HL-60 (cell line): Measurements from ENCODE around the gene FCRL6.

Source experiments
- DNase-seq, 2 experiments: peaks; one replicate each; pipeline ENCODE4 v3.0.0-alpha.2; 2010 to 2020; ENCODE audit warnings: low read depth in 1 of 2, low spot score in 1 of 2
- H3K27ac ChIP-seq: fragments of 250-450 bp; sonication (Bioruptor Pico); replicated peaks from 2 replicates; pipeline ENCODE4 v1.5.1; 2020; ENCODE audit warnings: mild to moderate bottlenecking, moderate library complexity
- H3K27me3 ChIP-seq: fragments of 250-450 bp; sonication (Bioruptor Pico); 2 replicates; pipeline ENCODE4 v1.5.1; 2021; ENCODE audit warnings: mild to moderate bottlenecking, moderate library complexity; ENCODE audit not compliant: insufficient read depth, poor library complexity, severe bottlenecking
- H3K4me3 ChIP-seq: replicated peaks from 2 replicates; pipeline ENCODE4 v1.5.1; 2011; ENCODE audit warnings: mild to moderate bottlenecking, control low read depth, low read length; ENCODE audit not compliant: insufficient read depth
- GABPA ChIP-seq: IDR thresholded peaks from 2 replicates; pipeline ENCODE4 v1.6.1; 2012; ENCODE audit warnings: low read depth
- POLR2AphosphoS5 ChIP-seq: IDR thresholded peaks from 2 replicates; pipeline ENCODE4 v1.6.1; 2012; ENCODE audit warnings: low read depth
- SPI1 ChIP-seq: IDR thresholded peaks from 2 replicates; pipeline ENCODE4 v1.6.1; 2012; ENCODE audit warnings: low read depth, mild to moderate bottlenecking, borderline replicate concordance
- long read RNA-seq: library from polyadenylated mRNA; unstranded; transcript quantifications from one replicate; pipeline ENCODE4 v2.0.0, GENCODE V29; 2020
- TF ChIP-seq, protein P1 (sequence below): IDR thresholded peaks from one replicate; pipeline ENCODE4 v1.5.1; 2011; ENCODE audit warnings: low read length, control low read depth, inconsistent platforms; ENCODE audit not compliant: insufficient read depth
- TF ChIP-seq, protein P2 (sequence below): IDR thresholded peaks from 2 replicates; pipeline ENCODE4 v1.6.1; 2012; ENCODE audit warnings: low read depth; ENCODE audit not compliant: insufficient replicate concordance

The FCRL6 gene, protein sequence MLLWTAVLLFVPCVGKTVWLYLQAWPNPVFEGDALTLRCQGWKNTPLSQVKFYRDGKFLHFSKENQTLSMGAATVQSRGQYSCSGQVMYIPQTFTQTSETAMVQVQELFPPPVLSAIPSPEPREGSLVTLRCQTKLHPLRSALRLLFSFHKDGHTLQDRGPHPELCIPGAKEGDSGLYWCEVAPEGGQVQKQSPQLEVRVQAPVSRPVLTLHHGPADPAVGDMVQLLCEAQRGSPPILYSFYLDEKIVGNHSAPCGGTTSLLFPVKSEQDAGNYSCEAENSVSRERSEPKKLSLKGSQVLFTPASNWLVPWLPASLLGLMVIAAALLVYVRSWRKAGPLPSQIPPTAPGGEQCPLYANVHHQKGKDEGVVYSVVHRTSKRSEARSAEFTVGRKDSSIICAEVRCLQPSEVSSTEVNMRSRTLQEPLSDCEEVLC
- long read RNA-seq, result 0 reads

DNA sequence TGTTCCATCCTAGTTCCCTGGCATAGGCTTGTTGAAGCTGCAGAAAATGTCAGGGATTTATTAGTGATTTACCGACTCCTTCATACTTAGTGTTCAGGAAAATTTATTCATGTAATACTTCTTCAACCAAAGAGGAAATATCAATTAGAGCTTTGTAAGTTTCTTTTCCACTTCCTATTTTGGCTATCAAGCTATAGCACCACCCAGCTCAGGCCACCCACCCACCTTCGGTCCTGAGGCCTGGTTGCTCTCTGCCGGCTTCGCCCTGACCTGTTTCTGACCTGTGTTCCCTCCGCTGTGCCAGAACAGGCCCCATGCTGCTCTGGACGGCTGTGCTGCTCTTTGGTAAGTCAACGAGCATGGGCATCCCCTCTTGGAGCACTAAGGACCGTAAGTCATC is at the start of gene FCRL6:
TSS of gene FCRL6 (plus strand) at position 250 of the 400 bp plus-strand sequence. CDS start at position 315, 65 bp downstream.
- no peak within 1 kb of the TSS for H3K4me3 ChIP-seq
- peaks cover 9% of the 10 kb centered on the region for H3K27me3 ChIP-seq
- no peak for DNase-seq
- no peak within 1 kb of the TSS for H3K27ac ChIP-seq
- no peak for TF ChIP-seq SPI1

DNA sequence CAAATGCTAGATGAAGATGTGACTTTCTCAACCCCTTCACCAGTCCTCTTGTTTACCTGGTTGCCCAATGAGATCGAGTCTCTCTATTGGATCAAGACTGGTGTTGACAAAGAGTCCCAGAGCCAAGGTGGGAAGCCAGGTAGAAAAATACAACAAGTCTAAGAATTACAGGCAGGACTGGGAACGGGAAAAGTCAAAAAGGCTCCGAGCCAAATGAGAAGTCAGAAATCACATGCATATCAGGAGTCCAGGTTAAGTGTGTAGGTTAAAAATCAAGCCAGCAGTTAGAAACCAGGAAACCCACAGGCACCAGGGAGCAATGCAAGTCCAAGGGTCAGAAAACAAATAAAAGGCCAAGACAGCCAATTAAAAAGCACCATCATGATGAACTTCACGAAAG is 48.8 kb upstream of the FCRL6 start:
- TF ChIP-seq, protein P1, sequence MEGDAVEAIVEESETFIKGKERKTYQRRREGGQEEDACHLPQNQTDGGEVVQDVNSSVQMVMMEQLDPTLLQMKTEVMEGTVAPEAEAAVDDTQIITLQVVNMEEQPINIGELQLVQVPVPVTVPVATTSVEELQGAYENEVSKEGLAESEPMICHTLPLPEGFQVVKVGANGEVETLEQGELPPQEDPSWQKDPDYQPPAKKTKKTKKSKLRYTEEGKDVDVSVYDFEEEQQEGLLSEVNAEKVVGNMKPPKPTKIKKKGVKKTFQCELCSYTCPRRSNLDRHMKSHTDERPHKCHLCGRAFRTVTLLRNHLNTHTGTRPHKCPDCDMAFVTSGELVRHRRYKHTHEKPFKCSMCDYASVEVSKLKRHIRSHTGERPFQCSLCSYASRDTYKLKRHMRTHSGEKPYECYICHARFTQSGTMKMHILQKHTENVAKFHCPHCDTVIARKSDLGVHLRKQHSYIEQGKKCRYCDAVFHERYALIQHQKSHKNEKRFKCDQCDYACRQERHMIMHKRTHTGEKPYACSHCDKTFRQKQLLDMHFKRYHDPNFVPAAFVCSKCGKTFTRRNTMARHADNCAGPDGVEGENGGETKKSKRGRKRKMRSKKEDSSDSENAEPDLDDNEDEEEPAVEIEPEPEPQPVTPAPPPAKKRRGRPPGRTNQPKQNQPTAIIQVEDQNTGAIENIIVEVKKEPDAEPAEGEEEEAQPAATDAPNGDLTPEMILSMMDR, result no peak
- TF ChIP-seq POLR2AphosphoS5 (no peak), SPI1 (no peak), GABPA (no peak)
- TF ChIP-seq, protein P2, sequence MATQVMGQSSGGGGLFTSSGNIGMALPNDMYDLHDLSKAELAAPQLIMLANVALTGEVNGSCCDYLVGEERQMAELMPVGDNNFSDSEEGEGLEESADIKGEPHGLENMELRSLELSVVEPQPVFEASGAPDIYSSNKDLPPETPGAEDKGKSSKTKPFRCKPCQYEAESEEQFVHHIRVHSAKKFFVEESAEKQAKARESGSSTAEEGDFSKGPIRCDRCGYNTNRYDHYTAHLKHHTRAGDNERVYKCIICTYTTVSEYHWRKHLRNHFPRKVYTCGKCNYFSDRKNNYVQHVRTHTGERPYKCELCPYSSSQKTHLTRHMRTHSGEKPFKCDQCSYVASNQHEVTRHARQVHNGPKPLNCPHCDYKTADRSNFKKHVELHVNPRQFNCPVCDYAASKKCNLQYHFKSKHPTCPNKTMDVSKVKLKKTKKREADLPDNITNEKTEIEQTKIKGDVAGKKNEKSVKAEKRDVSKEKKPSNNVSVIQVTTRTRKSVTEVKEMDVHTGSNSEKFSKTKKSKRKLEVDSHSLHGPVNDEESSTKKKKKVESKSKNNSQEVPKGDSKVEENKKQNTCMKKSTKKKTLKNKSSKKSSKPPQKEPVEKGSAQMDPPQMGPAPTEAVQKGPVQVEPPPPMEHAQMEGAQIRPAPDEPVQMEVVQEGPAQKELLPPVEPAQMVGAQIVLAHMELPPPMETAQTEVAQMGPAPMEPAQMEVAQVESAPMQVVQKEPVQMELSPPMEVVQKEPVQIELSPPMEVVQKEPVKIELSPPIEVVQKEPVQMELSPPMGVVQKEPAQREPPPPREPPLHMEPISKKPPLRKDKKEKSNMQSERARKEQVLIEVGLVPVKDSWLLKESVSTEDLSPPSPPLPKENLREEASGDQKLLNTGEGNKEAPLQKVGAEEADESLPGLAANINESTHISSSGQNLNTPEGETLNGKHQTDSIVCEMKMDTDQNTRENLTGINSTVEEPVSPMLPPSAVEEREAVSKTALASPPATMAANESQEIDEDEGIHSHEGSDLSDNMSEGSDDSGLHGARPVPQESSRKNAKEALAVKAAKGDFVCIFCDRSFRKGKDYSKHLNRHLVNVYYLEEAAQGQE, result no peak
- Histone ChIP-seq H3K4me3 (no peak overlapping the region), H3K27me3 (no peaks in the 10 kb centered on the region), H3K27ac (no peak overlapping the region)
- DNase-seq, result no peak

DNA sequence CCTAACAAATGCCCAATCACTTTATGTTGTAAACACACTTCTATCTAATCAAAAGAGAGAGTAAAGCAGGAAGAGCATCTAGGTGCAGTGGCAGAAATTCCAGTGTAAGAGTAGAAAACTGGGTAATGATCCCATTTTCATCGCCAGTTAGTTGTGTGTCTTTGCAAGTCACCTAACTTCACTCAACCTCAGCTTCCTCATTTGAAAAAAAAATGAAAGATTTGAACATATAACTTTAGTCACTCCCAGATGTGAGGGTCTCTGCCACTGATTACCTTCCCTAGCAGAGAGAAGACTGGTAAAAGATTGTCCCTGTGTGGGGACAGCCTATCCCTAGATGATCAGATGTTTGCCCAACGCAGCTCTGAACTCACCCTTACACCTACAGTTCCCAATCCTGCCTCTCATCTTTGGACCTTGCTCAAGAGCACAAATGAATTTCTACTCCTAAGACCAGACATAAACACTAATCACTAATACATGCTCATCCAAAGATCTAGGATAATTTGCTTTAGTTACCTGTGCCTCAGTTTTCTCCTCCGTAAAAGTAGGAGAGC is 46.6 kb upstream of the FCRL6 start:
- Histone ChIP-seq H3K4me3 (no peak overlapping the region), H3K27me3 (no peaks in the 10 kb centered on the region), H3K27ac (no peak overlapping the region)
- TF ChIP-seq, protein P1, result no peak
- TF ChIP-seq GABPA (no peak), SPI1 (peak; percentile 10; the same call in 1 of the 2 replicates)
- DNase-seq, result no peak

DNA sequence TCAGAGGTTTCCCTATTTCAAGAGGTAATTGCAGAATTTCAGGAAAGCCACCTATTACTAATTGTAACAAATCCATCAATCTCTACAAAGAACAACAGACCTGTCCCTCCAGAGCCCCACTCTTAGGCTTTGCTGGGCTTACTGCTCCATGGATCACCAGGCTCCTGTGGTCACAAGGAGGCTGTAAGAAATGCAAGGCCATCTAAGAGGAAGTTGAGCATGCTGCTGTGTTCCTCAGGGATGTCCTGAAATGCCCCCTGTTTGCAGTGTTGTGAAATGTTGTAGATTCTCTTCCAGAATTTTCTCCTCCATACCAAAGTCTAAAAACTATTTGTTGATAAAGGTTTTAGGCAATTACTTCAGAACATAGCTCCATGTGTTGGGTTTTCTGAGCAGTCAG is 45.8 kb upstream of the FCRL6 start:
- H3K4me3 ChIP-seq, result no peak overlapping the region
- DNase-seq, result peak in 1 of 2 experiments; percentile 57
- H3K27me3 ChIP-seq, result no peaks in the 10 kb centered on the region
- TF ChIP-seq SPI1, result peak; percentile 34; the same call in 1 of the 2 replicates
- no peak for TF ChIP-seq GABPA
- no peak overlapping the region for H3K27ac ChIP-seq

DNA sequence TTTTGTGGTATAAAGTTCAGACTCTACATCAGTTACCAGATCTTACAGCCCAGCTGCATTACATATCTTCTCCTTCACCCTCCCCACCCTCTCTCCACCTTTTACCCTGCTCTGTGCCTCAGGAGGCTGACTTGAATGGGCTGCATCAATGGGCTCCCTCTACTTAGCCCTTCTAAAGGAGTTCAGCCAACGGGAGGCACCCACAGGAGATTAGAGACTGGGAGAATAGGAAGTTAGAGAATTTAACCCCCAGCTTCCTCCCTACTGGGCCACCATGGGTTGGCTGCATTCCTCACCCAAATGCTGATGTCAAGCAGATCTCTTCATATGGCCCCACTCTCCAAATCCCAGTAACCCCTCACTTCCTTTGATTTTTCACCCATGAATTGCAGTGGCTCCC is 38.5 kb upstream of the FCRL6 start:
- no peak overlapping the region for H3K4me3 ChIP-seq
- no peaks in the 10 kb centered on the region for H3K27me3 ChIP-seq
- no peak for TF ChIP-seq GABPA
- TF ChIP-seq POLR2AphosphoS5, result no peak
- TF ChIP-seq SPI1, result no peak
- TF ChIP-seq, protein P2, result no peak
- TF ChIP-seq, protein P1, result no peak
- no peak overlapping the region for H3K27ac ChIP-seq
- no peak for DNase-seq
